IPS-18a (cell line): ENCODE data around the gene MSANTD3.
"Not testable (repeated sequence)": the region's sequence is repeated elsewhere in the genome, so short reads cannot be mapped to it uniquely, and the experiment has no call there.

Experiments
- H3K27ac ChIP-seq: one replicate; pipeline ENCODE4 v1.5.1; 2013; ENCODE audit warnings: low read length
- H3K27me3 ChIP-seq: one replicate; pipeline ENCODE4 v1.6.1; 2013; ENCODE audit warnings: mild to moderate bottlenecking, low read length; ENCODE audit not compliant: control insufficient read depth, insufficient read depth
- H3K36me3 ChIP-seq: one replicate; pipeline ENCODE4 v1.6.1; 2013; ENCODE audit warnings: low read depth, low read length; ENCODE audit not compliant: control insufficient read depth
- H3K4me1 ChIP-seq: one replicate; pipeline ENCODE4 v1.6.1; 2013; ENCODE audit warnings: low read depth, low read length; ENCODE audit not compliant: control insufficient read depth
- H3K4me3 ChIP-seq: one replicate; pipeline ENCODE4 v1.5.1; 2013; ENCODE audit warnings: low read length
- H3K9ac ChIP-seq: one replicate; pipeline ENCODE4 v1.6.1; 2013; ENCODE audit warnings: mild to moderate bottlenecking, low read length, moderate library complexity
- H3K9me3 ChIP-seq: one replicate; pipeline ENCODE4 v1.6.1; 2013; ENCODE audit warnings: low read depth, low read length; ENCODE audit not compliant: control insufficient read depth

MSANTD3 gene

GRCh38 chr9:100411472-100412283 is 15.3 kb upstream of the MSANTD3 start:
- peak overlapping the region; percentile 33 for H3K9ac ChIP-seq
- peak overlapping the region; percentile 70 for H3K4me3 ChIP-seq
- peaks cover 2% of the 10 kb centered on the region for H3K9me3 ChIP-seq
- H3K27me3 ChIP-seq: peaks cover 6% of the 10 kb centered on the region
- H3K27ac ChIP-seq: no peak overlapping the region
- peaks cover 10% of the 10 kb centered on the region for H3K4me1 ChIP-seq
- H3K36me3 ChIP-seq: no peaks in the 10 kb centered on the region

- H3K36me3 ChIP-seq: no peaks in the 10 kb centered on the region
- peaks cover 6% of the 10 kb centered on the region for H3K27me3 ChIP-seq
- H3K4me1 ChIP-seq: peaks cover 10% of the 10 kb centered on the region
- no peak overlapping the region for H3K9ac ChIP-seq
- H3K27ac ChIP-seq: no peak overlapping the region
- no peak overlapping the region for H3K4me3 ChIP-seq
- H3K9me3 ChIP-seq: no peaks in the 10 kb centered on the region
Observed at GRCh38 chr9:100413839-100414420, 13.0 kb upstream of the MSANTD3 start.

GRCh38 chr9:100417815-100418214 is 9.1 kb upstream of the MSANTD3 start:
- no peak overlapping the region for H3K9ac ChIP-seq
- no peaks in the 10 kb centered on the region for H3K27me3 ChIP-seq

GRCh38 chr9:100419166-100419565 is 7.8 kb upstream of the MSANTD3 start:
- Histone ChIP-seq H3K4me1 (no peaks in the 10 kb centered on the region), H3K4me3 (no peak overlapping the region), H3K27ac (no peak overlapping the region), H3K27me3 (no peaks in the 10 kb centered on the region), H3K36me3 (no peaks in the 10 kb centered on the region), H3K9ac (no peak overlapping the region), H3K9me3 (no peaks in the 10 kb centered on the region)

More at GRCh38 chr9:100417815-100418214, 9.1 kb upstream of the MSANTD3 start:
- H3K27ac ChIP-seq: no peak overlapping the region
- H3K4me1 ChIP-seq: no peaks in the 10 kb centered on the region
- no peaks in the 10 kb centered on the region for H3K36me3 ChIP-seq
- no peaks in the 10 kb centered on the region for H3K9me3 ChIP-seq
- H3K4me3 ChIP-seq: no peak overlapping the region

GRCh38 chr9:100421116-100421515 is 5.8 kb upstream of the MSANTD3 start:
- H3K27me3 ChIP-seq, H3K36me3 ChIP-seq, H3K9me3 ChIP-seq, H3K4me3 ChIP-seq, H3K9ac ChIP-seq, H3K4me1 ChIP-seq, H3K27ac ChIP-seq: not testable (repeated sequence)

GRCh38 chr9:100425758-100426157 is 1.2 kb upstream of the MSANTD3 start:
- Histone ChIP-seq H3K36me3 (no peaks in the 10 kb centered on the region), H3K27ac (no peak overlapping the region), H3K27me3 (peaks cover 4% of the 10 kb centered on the region)

GRCh38 chr9:100426189-100426529 is 784 bp upstream of the MSANTD3 start:
- H3K27ac ChIP-seq: peak overlapping the region; percentile 72
- no peaks in the 10 kb centered on the region for H3K9me3 ChIP-seq
- H3K36me3 ChIP-seq: no peaks in the 10 kb centered on the region
- H3K4me1 ChIP-seq: peaks cover 25% of the 10 kb centered on the region
- H3K27me3 ChIP-seq: peaks cover 4% of the 10 kb centered on the region
- H3K4me3 ChIP-seq: peak overlapping the region; percentile 79
- peak overlapping the region; percentile 82 for H3K9ac ChIP-seq

More at GRCh38 chr9:100425758-100426157, 1.2 kb upstream of the MSANTD3 start:
- peak overlapping the region; percentile 79 for H3K4me3 ChIP-seq
- no peaks in the 10 kb centered on the region for H3K9me3 ChIP-seq
- H3K9ac ChIP-seq: peak overlapping the region; percentile 82
- peaks cover 25% of the 10 kb centered on the region for H3K4me1 ChIP-seq

- Histone ChIP-seq H3K9ac (peak overlapping the region; percentile 80), H3K27me3 (peaks cover 4% of the 10 kb centered on the region), H3K9me3 (no peaks in the 10 kb centered on the region), H3K4me1 (peaks cover 25% of the 10 kb centered on the region), H3K27ac (no peak overlapping the region), H3K36me3 (no peaks in the 10 kb centered on the region), H3K4me3 (peak overlapping the region; percentile 74)
Observed at GRCh38 chr9:100427366-100428263, 672 bp downstream of the MSANTD3 start.

- H3K27me3 ChIP-seq: peaks cover 4% of the 10 kb centered on the region
- H3K27ac ChIP-seq: no peak overlapping the region
- H3K4me1 ChIP-seq: peaks cover 25% of the 10 kb centered on the region
- no peak overlapping the region for H3K9ac ChIP-seq
- no peaks in the 10 kb centered on the region for H3K36me3 ChIP-seq
- no peaks in the 10 kb centered on the region for H3K9me3 ChIP-seq
- peak overlapping the region; percentile 74 for H3K4me3 ChIP-seq
Observed at GRCh38 chr9:100428871-100429654, 2.1 kb downstream of the MSANTD3 start.

GRCh38 chr9:100430286-100430940 is 3.5 kb downstream of the MSANTD3 start:
- H3K4me1 ChIP-seq: peaks cover 25% of the 10 kb centered on the region
- H3K27me3 ChIP-seq: peaks cover 4% of the 10 kb centered on the region
- no peaks in the 10 kb centered on the region for H3K9me3 ChIP-seq
- H3K9ac ChIP-seq: no peak overlapping the region
- H3K36me3 ChIP-seq: no peaks in the 10 kb centered on the region
- no peak overlapping the region for H3K4me3 ChIP-seq
- no peak overlapping the region for H3K27ac ChIP-seq
